ENCODE results near the gene MTURN. TPM values are rescaled to one million over a fixed set of nuclear protein-coding genes. Genes with fewer than 3 reads are reported as not detected.

The MTURN gene
- total and polyA plus RNA-seq, 2 donors from 2014 or later: 54.7 to 80.1 TPM

GRCh38 chr7:30088362-30088761 lies 46.4 kb upstream of the MTURN start:
- H3K4me1 ChIP-seq (ENCODE audit: control insufficient read depth in 2 of 3, insufficient read depth in 2 of 3, low read depth in 1 of 3, low read length in 3 of 3): no peaks in the 10 kb centered on the region
- no peak for DNase-seq
- no peak for FAIRE-seq
- H3K27me3 ChIP-seq (ENCODE audit: control insufficient read depth, insufficient read depth, low read length): no peaks in the 10 kb centered on the region
- no peak overlapping the region for H3K9ac ChIP-seq (ENCODE audit: low read length in 3 of 3)
- no peak for TF ChIP-seq CTCF (IDR thresholded peaks at IDR 0.05; ENCODE audit: borderline replicate concordance, extremely low read depth, insufficient read depth)
- intact Hi-C loops (cut with DNase I): no loop called here
- H3K4me3 ChIP-seq (ENCODE audit: low read length in 3 of 3): no peak overlapping the region
- peaks cover 0 to 5% (median 0%) of the 10 kb centered on the region in 3 donors for H3K36me3 ChIP-seq (ENCODE audit: control insufficient read depth in 2 of 3, insufficient read depth in 3 of 3, low read length in 3 of 3)
- no peak overlapping the region for H3K27ac ChIP-seq (ENCODE audit: low read depth in 2 of 2, low read length in 2 of 2)
- H3K9me3 ChIP-seq (ENCODE audit: control insufficient read depth in 2 of 3, insufficient read depth in 1 of 3, low read length in 3 of 3): no peaks in the 10 kb centered on the region

GRCh38 chr7:30090111-30090510 lies 44.7 kb upstream of the MTURN start:
- Histone ChIP-seq H3K4me3 (ENCODE audit: low read length in 3 of 3) (no peak overlapping the region), H3K27me3 (ENCODE audit: control insufficient read depth, insufficient read depth, low read length) (no peaks in the 10 kb centered on the region), H3K27ac (ENCODE audit: low read depth in 2 of 2, low read length in 2 of 2) (no peak overlapping the region), H3K4me1 (ENCODE audit: control insufficient read depth in 2 of 3, insufficient read depth in 2 of 3, low read depth in 1 of 3, low read length in 3 of 3) (no peaks in the 10 kb centered on the region), H3K9me3 (ENCODE audit: control insufficient read depth in 2 of 3, insufficient read depth in 1 of 3, low read length in 3 of 3) (no peaks in the 10 kb centered on the region), H3K9ac (ENCODE audit: low read length in 3 of 3) (no peak overlapping the region), H3K36me3 (ENCODE audit: control insufficient read depth in 2 of 3, insufficient read depth in 3 of 3, low read length in 3 of 3) (peaks cover 0 to 5% (median 0%) of the 10 kb centered on the region in 3 donors)
- intact Hi-C loops (cut with DNase I): no loop called here
- no peak for DNase-seq
- FAIRE-seq: no peak
- TF ChIP-seq CTCF (IDR thresholded peaks at IDR 0.05; ENCODE audit: borderline replicate concordance, extremely low read depth, insufficient read depth): no peak

- Histone ChIP-seq H3K27me3 (ENCODE audit: control insufficient read depth, insufficient read depth, low read length) (no peaks in the 10 kb centered on the region), H3K9ac (ENCODE audit: low read length in 3 of 3) (no peak overlapping the region), H3K4me1 (ENCODE audit: control insufficient read depth in 2 of 3, insufficient read depth in 2 of 3, low read depth in 1 of 3, low read length in 3 of 3) (no peaks in the 10 kb centered on the region), H3K36me3 (ENCODE audit: control insufficient read depth in 2 of 3, insufficient read depth in 3 of 3, low read length in 3 of 3) (no peaks in the 10 kb centered on the region), H3K27ac (ENCODE audit: low read depth in 2 of 2, low read length in 2 of 2) (no peak overlapping the region), H3K9me3 (ENCODE audit: control insufficient read depth in 2 of 3, insufficient read depth in 1 of 3, low read length in 3 of 3) (no peaks in the 10 kb centered on the region), H3K4me3 (ENCODE audit: low read length in 3 of 3) (no peak overlapping the region)
- FAIRE-seq (no peak), DNase-seq (no peak)
- no peak for TF ChIP-seq CTCF (IDR thresholded peaks at IDR 0.05; ENCODE audit: borderline replicate concordance, extremely low read depth, insufficient read depth)
- intact Hi-C loops (cut with DNase I): no loop called here
Observed at GRCh38 chr7:30091491-30091912, 43.3 kb upstream of the MTURN start.

GRCh38 chr7:30091987-30092386 lies 42.8 kb upstream of the MTURN start:
- Histone ChIP-seq H3K36me3 (ENCODE audit: control insufficient read depth in 2 of 3, insufficient read depth in 3 of 3, low read length in 3 of 3) (no peaks in the 10 kb centered on the region), H3K27ac (ENCODE audit: low read depth in 2 of 2, low read length in 2 of 2) (no peak overlapping the region), H3K9me3 (ENCODE audit: control insufficient read depth in 2 of 3, insufficient read depth in 1 of 3, low read length in 3 of 3) (no peaks in the 10 kb centered on the region), H3K27me3 (ENCODE audit: control insufficient read depth, insufficient read depth, low read length) (no peaks in the 10 kb centered on the region), H3K4me1 (ENCODE audit: control insufficient read depth in 2 of 3, insufficient read depth in 2 of 3, low read depth in 1 of 3, low read length in 3 of 3) (no peaks in the 10 kb centered on the region), H3K9ac (ENCODE audit: low read length in 3 of 3) (no peak overlapping the region), H3K4me3 (ENCODE audit: low read length in 3 of 3) (no peak overlapping the region)
- DNase-seq (no peak), FAIRE-seq (no peak)
- intact Hi-C loops (cut with DNase I): no loop called here
- TF ChIP-seq CTCF (IDR thresholded peaks at IDR 0.05; ENCODE audit: borderline replicate concordance, extremely low read depth, insufficient read depth): no peak

Data from kidney (tissue), 14 donors.